ENCODE results near the gene CDC42BPG.

The CDC42BPG gene

GRCh38 chr11:64863391-64864060 is 19.1 kb upstream of the CDC42BPG start:
- no peak for DNase-seq

DNA sequence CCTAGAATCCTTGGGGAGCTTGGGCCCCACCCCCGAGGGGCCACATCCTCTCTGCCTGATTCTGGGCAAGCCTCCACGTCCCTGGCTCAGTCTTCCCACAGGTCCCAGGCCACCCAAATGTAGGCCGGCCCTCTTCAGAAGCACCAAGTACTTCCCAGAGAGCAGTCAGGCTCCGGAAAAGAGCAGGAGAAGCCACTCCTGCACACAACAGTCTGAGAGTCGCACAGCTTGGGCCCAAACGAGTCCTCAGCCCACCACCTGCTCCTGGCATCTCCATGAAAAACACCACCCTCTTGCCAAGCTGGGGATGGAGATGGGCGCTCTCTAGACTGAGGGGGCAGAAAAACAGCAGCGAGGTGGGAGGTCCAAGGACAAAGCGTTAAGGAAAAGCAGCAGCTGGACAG is 18.5 kb upstream of the CDC42BPG start:
- DNase-seq, result no peak

DNA sequence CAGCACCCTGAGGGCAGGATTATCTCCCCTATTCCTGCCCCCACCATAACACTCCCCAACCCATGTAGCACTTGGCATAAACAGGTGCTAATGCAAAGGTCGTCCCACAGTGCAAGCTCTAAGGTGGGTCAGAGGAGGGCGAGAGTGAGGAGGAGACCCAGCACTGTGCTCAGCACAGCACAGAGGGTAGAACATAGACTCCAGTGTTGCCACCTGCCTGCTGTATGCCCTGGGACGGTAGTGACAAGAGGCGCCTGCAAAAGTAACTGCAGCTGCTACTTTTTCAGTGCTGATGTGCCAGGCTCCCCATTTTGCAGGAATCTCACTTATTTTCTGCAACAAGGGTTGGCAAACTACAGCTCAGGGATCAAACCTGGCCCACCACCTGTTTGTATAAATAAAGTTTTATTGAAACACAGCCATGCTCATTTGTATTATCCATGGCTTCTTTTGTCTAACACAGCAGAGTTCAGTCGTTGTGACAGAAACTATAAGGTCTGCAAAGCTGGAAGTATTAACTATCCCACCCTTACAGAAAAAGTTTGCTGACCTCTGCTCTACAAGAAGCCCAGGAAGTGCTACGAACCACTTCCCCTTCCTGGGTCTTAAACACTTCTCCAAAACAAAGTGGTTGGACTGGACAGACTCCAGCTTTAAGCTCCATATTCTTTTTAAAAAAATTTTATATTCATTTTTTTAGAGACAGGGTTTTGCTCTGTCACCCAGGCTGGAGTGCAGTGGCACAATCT is 16.9 kb upstream of the CDC42BPG start:
- DNase-seq, result peak; percentile 70

DNA sequence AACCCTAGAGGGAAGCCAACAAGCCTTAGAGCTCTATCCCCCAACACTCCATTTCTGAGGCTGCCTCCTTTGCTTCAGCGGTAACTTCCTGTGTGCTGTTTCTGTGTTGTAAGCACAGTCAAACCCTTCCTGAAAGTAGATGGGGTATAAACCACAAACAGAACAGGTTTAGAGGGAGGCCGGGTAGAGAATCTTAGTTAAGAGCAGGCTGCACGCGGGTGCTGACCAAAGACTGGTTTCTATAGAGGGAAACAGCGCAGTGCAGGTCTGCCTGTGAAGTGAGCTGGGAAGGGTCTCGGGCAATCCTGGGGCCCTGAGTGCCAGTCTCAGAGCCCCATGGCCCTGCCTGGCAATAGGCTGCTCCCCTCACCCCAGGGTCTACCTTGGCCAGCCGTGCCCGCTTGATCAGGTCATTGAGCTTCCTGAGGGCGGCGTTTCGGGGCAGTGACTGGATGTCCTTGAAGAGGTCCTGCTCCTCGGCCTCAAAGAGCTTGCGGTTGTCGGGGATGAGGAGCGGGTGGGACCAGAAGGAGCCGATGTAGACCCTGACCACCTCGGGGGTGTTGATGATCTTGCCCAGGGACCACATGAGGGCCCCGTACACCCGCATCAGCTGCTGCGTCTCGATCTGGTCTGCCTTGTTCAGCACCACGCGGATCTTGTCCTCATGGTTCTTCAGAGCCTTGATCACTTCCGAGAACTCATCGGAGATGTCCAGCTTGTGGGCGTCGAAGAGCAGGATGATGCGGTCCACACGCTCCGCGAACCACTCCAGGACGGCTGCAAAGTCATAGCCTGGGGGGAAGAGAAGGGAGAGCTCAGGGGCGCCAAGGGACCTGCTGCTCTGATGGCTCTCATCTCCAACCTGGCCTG is 15.3 kb upstream of the CDC42BPG start:
- peak; percentile 68 for DNase-seq

- DNase-seq, result no peak
Observed at GRCh38 chr11:64858467-64859263, 14.2 kb upstream of the CDC42BPG start.

- DNase-seq, result no peak
Observed at GRCh38 chr11:64857485-64857884, 13.0 kb upstream of the CDC42BPG start.

- no peak for DNase-seq
Observed at GRCh38 chr11:64856382-64857227, 12.2 kb upstream of the CDC42BPG start.

DNA sequence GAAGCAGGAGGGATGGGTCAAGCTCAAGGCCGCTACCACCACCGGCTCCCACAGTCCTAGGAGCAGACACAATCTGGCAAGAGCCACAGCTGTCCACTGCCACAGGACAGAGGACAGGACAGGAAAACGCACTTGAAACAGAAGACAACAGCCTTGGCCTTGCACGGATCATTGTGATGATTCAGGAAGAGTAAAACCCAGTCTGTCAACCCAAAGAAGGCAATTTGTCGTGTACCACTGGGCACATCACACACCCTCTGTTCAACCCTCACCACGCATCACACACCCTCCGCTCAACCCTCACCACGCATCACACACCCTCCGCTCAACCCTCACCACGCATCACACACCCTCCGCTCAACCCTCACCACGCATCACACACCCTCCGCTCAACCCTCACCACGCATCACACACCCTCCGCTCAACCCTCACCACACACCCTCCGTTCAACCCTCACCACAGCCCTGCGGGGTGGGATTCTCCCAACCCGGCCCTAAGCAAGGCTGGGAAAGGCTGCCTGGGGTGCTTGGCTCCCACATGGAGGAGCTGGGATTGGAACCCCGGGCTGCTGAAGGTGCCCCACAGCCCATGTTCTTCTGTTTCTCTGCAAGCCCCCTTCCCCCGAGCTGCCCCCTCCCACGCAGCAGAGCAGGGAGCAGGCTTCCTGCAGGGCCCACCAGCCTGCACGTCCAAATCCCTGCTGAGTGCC is 11.3 kb upstream of the CDC42BPG start:
- no peak for DNase-seq

DNA sequence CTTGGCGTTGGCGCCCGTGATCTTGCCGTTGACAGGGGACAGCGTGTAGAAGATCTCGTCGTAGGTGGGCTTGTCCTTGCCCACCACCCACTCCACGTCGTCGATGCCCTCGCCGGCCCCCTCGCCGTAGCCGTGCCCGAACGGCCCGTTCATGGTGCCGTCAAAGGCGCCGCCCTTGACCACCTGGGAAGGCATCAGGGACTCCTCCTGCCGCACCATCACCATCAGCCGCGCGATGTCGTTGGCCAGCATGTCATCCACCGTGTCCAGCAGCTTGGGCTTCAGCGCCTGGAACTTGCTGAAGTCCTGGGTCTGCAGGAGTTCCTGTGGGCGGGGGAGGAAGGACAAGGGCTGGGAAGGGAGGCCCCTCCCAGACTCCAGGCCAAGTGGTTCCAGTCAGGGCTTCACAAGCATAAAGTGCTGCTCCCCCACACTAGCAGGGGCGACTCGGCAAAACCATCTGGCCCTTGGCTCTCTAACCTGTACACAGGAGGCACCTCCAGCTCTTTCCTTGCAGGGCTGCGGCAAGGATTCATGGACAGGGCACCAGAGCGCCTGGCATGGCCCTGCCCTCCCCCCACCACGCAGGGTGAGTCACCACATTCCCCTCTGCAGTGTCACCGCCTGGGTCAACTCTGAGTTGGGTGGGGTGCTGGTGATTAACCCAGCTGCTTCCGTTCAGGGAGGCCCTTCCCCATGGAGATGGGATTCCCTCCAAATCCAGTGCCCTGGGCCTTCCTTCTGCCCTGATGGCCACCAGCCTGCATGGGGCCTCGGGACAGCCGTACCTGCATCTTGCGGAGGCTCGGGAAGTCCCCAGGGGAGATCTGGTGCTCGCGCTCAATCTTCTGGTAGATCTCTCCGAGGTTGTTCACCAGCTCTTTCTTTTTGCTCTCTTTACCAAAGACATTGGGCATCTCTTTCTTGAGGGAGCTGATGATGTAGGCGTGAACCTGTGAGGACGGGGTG is 10.4 kb upstream of the CDC42BPG start:
- DNase-seq, result no peak

GRCh38 chr11:64854157-64854533 is 9.7 kb upstream of the CDC42BPG start:
- DNase-seq, result no peak

GRCh38 chr11:64853709-64854108 is 9.3 kb upstream of the CDC42BPG start:
- DNase-seq, result no peak

GRCh38 chr11:64852804-64853509 is 8.5 kb upstream of the CDC42BPG start:
- no peak for DNase-seq

GRCh38 chr11:64851831-64852351 is 7.4 kb upstream of the CDC42BPG start:
- no peak for DNase-seq

DNA sequence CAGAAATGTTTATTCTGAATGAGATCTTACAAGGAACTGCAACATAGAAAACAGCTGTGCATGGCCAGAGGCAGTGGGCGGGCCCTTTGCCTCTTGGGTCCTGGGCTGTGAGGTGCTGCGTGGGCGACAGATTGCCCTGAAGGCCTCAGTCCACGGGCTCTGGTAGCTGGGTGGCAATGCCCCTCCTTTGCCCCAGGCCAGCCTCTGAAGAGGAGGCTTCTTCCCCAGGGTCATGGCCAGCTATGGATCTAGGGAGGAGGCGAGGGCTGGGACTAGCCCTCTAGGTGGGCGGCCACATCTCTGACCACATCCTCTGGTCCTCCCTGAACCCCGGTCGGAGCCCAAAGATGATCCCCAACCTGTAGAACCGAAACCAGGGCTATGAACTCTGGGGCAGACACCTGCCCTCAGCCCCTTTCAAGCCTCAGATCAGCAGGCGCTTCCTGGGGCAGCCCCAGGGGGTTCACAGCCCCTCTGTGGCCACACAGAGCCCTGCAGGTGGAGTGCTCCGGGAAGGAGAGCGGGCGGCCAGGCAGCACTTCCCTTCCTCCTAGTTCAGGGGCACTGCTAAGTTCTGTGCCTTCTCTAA is 6.6 kb upstream of the CDC42BPG start:
- no peak for DNase-seq

DNA sequence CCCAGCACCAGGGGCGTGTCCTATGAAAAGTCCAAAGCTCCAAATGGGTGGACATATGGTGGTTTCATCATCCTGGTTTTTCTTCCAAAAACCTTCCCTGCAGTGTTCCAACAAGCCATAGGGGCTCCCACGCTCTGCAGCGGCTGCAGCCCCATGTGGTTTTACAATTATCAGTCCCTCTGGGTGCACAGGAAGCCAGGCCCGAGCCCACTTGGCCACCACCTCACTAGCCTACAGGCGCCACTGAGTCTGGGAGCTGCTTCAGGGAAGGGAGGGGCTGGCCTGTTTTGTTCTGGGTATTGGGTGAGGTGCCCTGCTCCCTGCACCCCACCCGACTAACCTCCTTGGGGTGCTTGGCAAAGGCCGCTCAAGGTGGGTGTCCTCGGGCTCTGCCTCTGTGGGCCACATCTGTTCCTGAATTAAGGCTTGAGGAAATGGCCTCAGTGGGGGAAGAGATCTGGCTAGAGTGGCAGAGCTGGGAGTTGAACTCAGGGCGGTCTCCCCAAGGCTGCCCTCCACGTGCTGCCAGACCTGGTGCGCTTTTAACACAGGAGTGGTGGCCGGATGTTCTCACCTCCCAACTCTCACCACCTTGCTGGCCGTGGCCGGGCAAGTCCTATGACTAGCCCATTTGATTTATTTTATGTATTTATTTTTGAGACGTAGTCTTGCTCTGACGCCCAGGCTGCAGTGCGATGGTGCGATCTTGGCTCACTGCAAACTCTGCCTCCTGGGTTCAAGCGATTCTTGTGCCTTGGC is 5.3 kb upstream of the CDC42BPG start:
- DNase-seq, result no peak

- DNase-seq, result no peak
Observed at GRCh38 chr11:64848826-64849597, 4.6 kb upstream of the CDC42BPG start.
